ENCODE data around the gene BTAF1.

BTAF1 gene

GRCh38 chr10:92054807-92055206 is 131.2 kb downstream of the BTAF1 start:
- DNase-seq: no peak

- no peak for DNase-seq
These were observed 138.7 kb downstream of the BTAF1 start for GRCh38 chr10:92062273-92062672.

- no peak for DNase-seq
These were observed 140.9 kb downstream of the BTAF1 start for GRCh38 chr10:92064506-92064905.

- no peak for DNase-seq
These were observed 142.8 kb downstream of the BTAF1 start for GRCh38 chr10:92066386-92066785.

- DNase-seq: no peak
These were observed 145.3 kb downstream of the BTAF1 start for GRCh38 chr10:92068900-92069299.

- DNase-seq: no peak
These were observed 150.7 kb downstream of the BTAF1 start for GRCh38 chr10:92074126-92074887.

GRCh38 chr10:92075829-92076228 is 152.3 kb downstream of the BTAF1 start:
- DNase-seq: no peak

- no peak for DNase-seq
These were observed 153.2 kb downstream of the BTAF1 start for GRCh38 chr10:92076722-92077121.

GRCh38 chr10:92079003-92079402 is 155.4 kb downstream of the BTAF1 start:
- no peak for DNase-seq
